Esophagus muscularis mucosa (tissue), 3 donors: ENCODE data around the gene GRID1.

Source experiments
- CTCF ChIP-seq, 3 experiments: fragments of 200-600 bp in 2 of 3; fragments of 450-650 bp in 1 of 3; sonication (generic) in 2 of 3; IDR thresholded peaks; one replicate each; pipeline ENCODE4 v1.5.1; 2017 to 2019; ENCODE audit warnings: antibody characterized with exemption in 3 of 3, mild to moderate bottlenecking in 2 of 3, moderate library complexity in 1 of 3
- POLR2AphosphoS5 ChIP-seq, 2 donors: sonication (generic); formaldehyde crosslinking; IDR thresholded peaks; one replicate each; pipeline ENCODE4 v1.6.1; 2017; ENCODE audit warnings: antibody characterized with exemption in 2 of 2

GRCh38 chr10:86176850-86177536, 189.6 kb downstream of the GRID1 start:
- no peak for TF ChIP-seq CTCF (IDR thresholded peaks at IDR 0.05)
- TF ChIP-seq POLR2AphosphoS5 (IDR thresholded peaks at IDR 0.05), result no peak
